Thoracic aorta (tissue), 2 donors: Measurements from ENCODE around the gene ZNF503. TPM values are rescaled to one million over a fixed set of nuclear protein-coding genes. Genes with fewer than 3 reads are reported as not detected.

ENCODE experiments used
- ATAC-seq: fragments of 150-250 bp; one replicate; pipeline ENCODE4 v1.8.0; 2017; ENCODE audit warnings: low read depth; ENCODE audit not compliant: insufficient number of reproducible peaks, low FRiP score
- DNase-seq: peaks from one replicate; pipeline ENCODE4 v3.0.0-alpha.2; 2020; ENCODE audit warnings: low spot score
- H3K27ac ChIP-seq, 2 donors: fragments of 200-600 bp; sonication (generic); 1 replicate in 1 of 2; 2 replicates in 1 of 2; pipeline ENCODE4 v1.5.1; 2016; ENCODE audit warnings: mild to moderate bottlenecking in 2 of 2, moderate library complexity in 2 of 2
- H3K27me3 ChIP-seq: fragments of 200-600 bp; sonication (generic); replicated peaks from 2 replicates; pipeline ENCODE4 v1.6.0; 2016; ENCODE audit warnings: mild to moderate bottlenecking; ENCODE audit not compliant: insufficient read depth
- H3K36me3 ChIP-seq: fragments of 200-600 bp; sonication (generic); one replicate; pipeline ENCODE4 v1.5.1; 2016
- H3K4me1 ChIP-seq, 2 donors: fragments of 200-600 bp; sonication (generic); 1 replicate in 1 of 2; 2 replicates in 1 of 2; pipeline versions ENCODE4 v1.5.1 to v1.6.0; 2016; ENCODE audit warnings: low read depth in 2 of 2, mild to moderate bottlenecking in 1 of 2; ENCODE audit not compliant: control insufficient read depth in 1 of 2
- H3K4me3 ChIP-seq: fragments of 200-600 bp; sonication (generic); 2 replicates; pipeline ENCODE4 v1.5.1; 2016; ENCODE audit warnings: mild to moderate bottlenecking
- H3K9me3 ChIP-seq: fragments of 200-600 bp; sonication (generic); 2 replicates; pipeline ENCODE4 v1.5.1; 2016
- total RNA-seq, 2 donors: library from RNA; depleted of rRNA; stranded (reverse); fragments of >200 nt; gene quantifications; one replicate each; pipeline versions ENCODE4 v1.1.0 to v1.2.3, GENCODE V29; 2016
- TF ChIP-seq, protein P1 (sequence below): fragments of 200-600 bp; sonication (generic); IDR thresholded peaks from one replicate; pipeline ENCODE4 v1.5.1; 2019; ENCODE audit warnings: antibody characterized with exemption

Gene ZNF503
- total RNA-seq, 2 donors from 2014 or later: 28.8 to 42.3 TPM

GRCh38 chr10:75422913-75423312, 21.3 kb upstream of the ZNF503 start:
- H3K4me1 ChIP-seq: no peaks in the 10 kb centered on the region
- no peaks in the 10 kb centered on the region for H3K27me3 ChIP-seq
- H3K36me3 ChIP-seq: no peaks in the 10 kb centered on the region
- DNase-seq (no peak), ATAC-seq (no peak)
- TF ChIP-seq, protein P1, sequence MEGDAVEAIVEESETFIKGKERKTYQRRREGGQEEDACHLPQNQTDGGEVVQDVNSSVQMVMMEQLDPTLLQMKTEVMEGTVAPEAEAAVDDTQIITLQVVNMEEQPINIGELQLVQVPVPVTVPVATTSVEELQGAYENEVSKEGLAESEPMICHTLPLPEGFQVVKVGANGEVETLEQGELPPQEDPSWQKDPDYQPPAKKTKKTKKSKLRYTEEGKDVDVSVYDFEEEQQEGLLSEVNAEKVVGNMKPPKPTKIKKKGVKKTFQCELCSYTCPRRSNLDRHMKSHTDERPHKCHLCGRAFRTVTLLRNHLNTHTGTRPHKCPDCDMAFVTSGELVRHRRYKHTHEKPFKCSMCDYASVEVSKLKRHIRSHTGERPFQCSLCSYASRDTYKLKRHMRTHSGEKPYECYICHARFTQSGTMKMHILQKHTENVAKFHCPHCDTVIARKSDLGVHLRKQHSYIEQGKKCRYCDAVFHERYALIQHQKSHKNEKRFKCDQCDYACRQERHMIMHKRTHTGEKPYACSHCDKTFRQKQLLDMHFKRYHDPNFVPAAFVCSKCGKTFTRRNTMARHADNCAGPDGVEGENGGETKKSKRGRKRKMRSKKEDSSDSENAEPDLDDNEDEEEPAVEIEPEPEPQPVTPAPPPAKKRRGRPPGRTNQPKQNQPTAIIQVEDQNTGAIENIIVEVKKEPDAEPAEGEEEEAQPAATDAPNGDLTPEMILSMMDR: no peak
- no peak overlapping the region for H3K27ac ChIP-seq
- H3K4me3 ChIP-seq: no peak overlapping the region
- H3K9me3 ChIP-seq: no peaks in the 10 kb centered on the region

DNA sequence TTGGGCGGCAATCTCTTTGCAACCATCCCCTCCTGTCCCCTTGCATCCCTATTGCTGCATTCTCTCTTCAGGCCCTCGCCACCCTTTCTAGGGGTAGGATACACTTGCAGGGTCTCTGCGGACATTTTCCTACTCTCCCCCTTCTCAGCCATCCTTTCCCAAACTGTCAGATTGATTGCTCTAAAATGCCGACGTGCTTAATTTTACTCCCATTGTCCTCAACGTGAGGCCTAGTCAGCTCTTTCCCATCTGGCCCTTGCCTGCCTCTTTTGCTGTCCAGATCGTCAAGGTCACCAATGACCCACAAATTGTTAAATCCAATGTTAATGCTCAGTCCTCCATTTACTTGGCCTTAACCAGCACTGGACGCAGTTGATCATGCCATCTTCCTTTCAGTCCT, 17.1 kb upstream of the ZNF503 start:
- Histone ChIP-seq H3K27me3 (no peaks in the 10 kb centered on the region), H3K4me3 (no peak overlapping the region), H3K4me1 (no peaks in the 10 kb centered on the region), H3K36me3 (no peaks in the 10 kb centered on the region), H3K9me3 (no peaks in the 10 kb centered on the region), H3K27ac (no peak overlapping the region)
- DNase-seq: no peak
- no peak for ATAC-seq
- TF ChIP-seq, protein P1: no peak

DNA sequence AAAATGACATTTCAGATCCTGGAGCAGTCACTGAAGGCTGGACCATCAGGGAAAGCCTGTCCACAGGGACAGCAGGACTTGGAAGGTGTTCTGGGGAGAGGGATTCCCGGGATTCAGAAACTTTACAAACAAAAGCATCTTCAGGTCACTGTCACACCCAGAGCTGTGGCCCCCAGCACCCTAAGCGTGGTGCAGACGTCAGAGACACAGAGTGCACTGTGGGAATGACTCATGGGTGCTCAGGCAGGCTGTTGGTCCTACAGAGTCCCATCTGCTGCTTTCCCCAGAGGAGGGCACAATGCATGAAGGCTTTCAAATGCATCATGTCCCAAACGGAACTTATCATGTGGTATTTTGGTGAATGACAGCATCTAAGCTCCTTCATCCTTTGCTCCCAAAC, 16.7 kb upstream of the ZNF503 start:
- TF ChIP-seq, protein P1: no peak
- DNase-seq: no peak
- Histone ChIP-seq H3K4me3 (no peak overlapping the region), H3K27me3 (no peaks in the 10 kb centered on the region), H3K4me1 (no peaks in the 10 kb centered on the region), H3K27ac (no peak overlapping the region), H3K9me3 (no peaks in the 10 kb centered on the region), H3K36me3 (no peaks in the 10 kb centered on the region)
- ATAC-seq: no peak

- Histone ChIP-seq H3K27ac (no peak overlapping the region), H3K9me3 (no peaks in the 10 kb centered on the region), H3K36me3 (no peaks in the 10 kb centered on the region), H3K4me1 (no peaks in the 10 kb centered on the region), H3K27me3 (no peaks in the 10 kb centered on the region), H3K4me3 (no peak overlapping the region)
- TF ChIP-seq, protein P1: no peak
- ATAC-seq (no peak), DNase-seq (no peak)
Observed at GRCh38 chr10:75417522-75417927, 16.0 kb upstream of the ZNF503 start.

- no peak overlapping the region for H3K4me3 ChIP-seq
- DNase-seq (no peak), ATAC-seq (no peak)
- no peak overlapping the region for H3K27ac ChIP-seq
- peaks cover 0 to 2% of the 10 kb centered on the region in 2 donors for H3K4me1 ChIP-seq
- TF ChIP-seq, protein P1: no peak
- no peaks in the 10 kb centered on the region for H3K9me3 ChIP-seq
- H3K27me3 ChIP-seq: no peaks in the 10 kb centered on the region
- no peaks in the 10 kb centered on the region for H3K36me3 ChIP-seq
Observed at GRCh38 chr10:75414527-75414926, 13.0 kb upstream of the ZNF503 start.
